Parietal lobe (tissue), 1 donor: ENCODE measurements around the gene GYS2. TPM values are rescaled to one million over a fixed set of nuclear protein-coding genes. Genes with fewer than 3 reads are reported as not detected.

Source experiments
- total RNA-seq: library from RNA; depleted of rRNA; stranded (reverse); fragments of >200 nt; gene quantifications from one replicate; pipeline ENCODE4 v1.2.3, GENCODE V29; 2014

The GYS2 gene
- not detected for total RNA-seq

DNA sequence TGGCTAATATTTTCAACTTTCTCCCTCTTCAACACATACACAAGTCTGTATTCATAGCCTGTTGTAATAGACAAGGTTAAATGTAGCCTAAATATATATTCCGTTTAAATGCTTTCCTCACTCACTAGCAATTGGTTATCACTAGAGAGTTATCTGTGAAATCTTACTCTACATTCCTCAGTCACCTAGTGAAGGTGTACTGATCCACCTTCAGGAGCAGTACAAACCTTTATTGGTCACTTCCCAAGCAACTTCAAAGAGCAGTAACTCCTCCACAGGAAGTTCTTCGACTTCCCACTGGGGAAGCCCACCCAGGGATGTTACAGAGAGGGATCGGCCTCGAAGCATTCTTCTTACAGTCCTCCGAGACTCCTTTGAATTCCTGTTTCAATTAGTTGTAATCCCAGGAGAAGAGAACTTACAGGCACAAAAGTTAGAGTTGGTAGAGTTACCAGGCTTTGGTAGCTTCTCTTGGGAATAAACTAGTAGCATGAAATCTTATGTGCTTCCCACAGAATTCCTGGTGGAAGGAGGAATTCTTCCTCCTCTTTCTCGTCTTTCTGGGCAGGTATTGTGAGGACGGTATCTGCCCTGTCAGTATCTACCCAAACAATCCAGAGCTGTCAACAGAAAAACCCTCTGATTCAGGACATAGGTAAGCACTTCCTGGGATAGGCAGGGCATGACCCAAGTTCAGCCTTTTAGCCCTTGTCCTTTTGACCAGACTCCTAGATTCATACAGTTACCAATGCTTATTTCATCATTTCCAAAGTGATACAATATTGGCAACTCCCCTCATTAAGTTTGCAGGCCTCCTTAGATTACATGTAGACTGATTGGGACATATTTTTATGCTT is at the start of gene GYS2:
TSS of gene GYS2 (minus strand) at position 603 of the 857 bp plus-strand sequence. CDS start at position 348, 255 bp downstream.

DNA sequence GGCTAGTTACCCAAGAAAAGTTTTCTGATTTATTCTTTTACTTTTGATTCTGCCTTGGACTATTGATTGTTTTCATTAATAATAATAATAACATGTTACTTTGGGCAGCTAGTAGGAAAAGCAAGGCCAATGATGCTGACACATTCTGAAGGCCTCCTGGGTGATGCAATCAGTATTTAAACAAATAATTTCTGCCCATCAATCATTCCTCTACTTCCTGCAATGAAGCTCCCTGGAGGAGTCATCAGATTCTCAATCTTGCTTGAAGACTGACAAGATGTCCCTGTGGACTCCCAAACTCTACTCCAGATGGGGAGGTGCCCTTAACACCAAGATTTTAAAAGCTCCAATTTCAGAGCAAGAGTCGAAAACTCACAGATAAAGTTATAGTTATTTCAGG is 78.6 kb downstream of the GYS2 start, which contains the start of gene SPX:
TSS of gene SPX (plus strand) at position 244 of the 400 bp plus-strand sequence. CDS start 177 bp downstream, outside the sequence.

DNA sequence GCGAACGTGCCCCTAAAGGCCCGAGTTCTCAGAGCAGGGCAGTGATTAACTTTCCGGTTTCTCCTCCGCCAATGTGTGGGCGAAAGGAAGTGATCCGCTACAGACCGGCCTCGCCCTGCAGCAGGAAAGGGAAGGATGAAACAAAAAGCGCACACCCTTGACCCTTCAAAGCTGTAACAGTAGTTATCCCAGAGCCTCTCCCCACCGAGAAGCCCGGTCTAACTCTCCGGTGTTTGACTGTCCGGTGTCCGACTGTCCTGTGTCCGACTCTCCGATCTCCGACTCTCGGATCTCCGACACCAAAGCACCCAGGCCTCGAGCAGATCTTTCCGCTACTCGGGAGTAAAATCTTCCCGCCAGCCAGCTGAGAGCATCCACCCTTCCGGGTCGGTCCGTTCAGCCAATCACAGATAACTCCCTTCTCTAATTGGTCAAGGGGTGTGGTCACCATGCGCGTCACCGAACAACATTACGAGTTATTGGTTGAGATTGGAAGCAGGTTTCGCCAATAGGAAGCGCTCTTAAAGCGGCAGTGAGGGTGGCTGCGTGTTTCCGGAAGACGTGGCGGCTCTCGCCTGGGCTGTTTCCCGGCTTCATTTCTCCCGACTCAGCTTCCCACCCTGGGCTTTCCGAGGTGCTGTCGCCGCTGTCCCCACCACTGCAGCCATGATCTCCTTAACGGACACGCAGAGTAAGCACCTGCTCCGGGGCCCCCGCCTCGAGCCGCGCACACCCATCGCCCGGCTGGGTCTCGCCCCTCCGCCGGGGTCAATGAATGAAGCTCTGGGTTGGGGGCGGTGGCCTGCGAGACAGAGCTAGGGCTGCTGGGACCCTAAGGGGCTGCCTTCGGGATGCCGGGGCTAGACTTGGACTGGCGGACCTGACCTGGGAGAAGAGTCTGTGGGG is 103.1 kb downstream of the GYS2 start, which contains the start of the genes GOLT1B and RECQL:
TSS of gene GOLT1B (plus strand) at position 532 of the 906 bp plus-strand sequence. CDS start at position 667, 135 bp downstream.
TSS of gene RECQL (minus strand) at position 378 of the 906 bp plus-strand sequence. CDS start 2,065 bp downstream, outside the sequence.

Other genes starting within 250 kb of the GYS2 start
- gene IAPP, start 231.9 kb downstream of the GYS2 start, total RNA-seq = not detected
- 19.1 TPM for gene PYROXD1, start 167.2 kb downstream of the GYS2 start, total RNA-seq
- 28.2 TPM for gene RECQL, start 103.2 kb downstream of the GYS2 start, total RNA-seq
- 42.6 TPM for gene GOLT1B, start 103.1 kb downstream of the GYS2 start, total RNA-seq
- gene SPX, start 78.6 kb downstream of the GYS2 start, total RNA-seq = 0.31 TPM
- gene LDHB, start 53.0 kb upstream of the GYS2 start, total RNA-seq = 315 TPM
- gene KCNJ8, start 169.9 kb upstream of the GYS2 start, total RNA-seq = 4.4 TPM